NCI-H1048 (cell line): Measurements from ENCODE around the gene ZIC5.
"Not testable (repeated sequence)": the region's sequence is repeated elsewhere in the genome, so short reads cannot be mapped to it uniquely, and the experiment has no call there.

ENCODE experiments used
- DNase-seq: peaks from one replicate; lab custom pipeline; 2025; lab: John Stamatoyannopoulos, UW

The ZIC5 gene

DNA sequence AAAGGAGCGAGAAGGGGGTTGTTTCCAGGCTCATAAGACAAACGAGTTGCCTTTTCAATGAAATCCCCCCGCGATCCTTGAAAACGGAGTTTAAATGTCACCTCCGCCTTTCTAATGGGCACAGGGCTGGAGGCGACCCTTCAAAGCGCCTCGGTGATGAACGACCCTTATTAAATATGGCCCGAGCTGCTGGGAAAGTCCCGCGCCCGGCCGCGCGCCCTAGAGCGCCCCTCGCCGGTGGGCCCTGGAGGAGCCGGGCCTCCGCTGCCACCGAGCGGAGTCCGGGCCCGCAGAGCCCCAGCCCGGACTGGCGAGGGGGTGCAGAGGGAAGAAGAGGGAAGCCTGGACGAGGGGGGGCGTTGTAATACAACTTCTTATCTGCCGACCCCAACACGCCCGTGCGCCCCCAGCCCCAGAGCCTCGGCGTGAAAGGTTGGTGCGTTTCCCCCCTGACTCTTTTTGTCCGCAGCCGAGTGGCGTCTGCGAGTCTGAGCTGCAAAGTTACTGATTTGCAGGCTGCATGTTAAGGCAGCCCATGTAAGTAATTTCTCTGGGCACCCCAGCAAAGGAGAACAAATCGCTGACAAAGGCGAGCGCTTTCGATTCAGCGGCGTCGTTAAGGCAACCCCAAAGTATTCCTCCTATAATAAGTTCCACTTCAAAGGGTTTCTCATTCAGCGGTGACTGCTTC is 11.9 kb downstream of the ZIC5 start:
- DNase-seq: no peak

DNA sequence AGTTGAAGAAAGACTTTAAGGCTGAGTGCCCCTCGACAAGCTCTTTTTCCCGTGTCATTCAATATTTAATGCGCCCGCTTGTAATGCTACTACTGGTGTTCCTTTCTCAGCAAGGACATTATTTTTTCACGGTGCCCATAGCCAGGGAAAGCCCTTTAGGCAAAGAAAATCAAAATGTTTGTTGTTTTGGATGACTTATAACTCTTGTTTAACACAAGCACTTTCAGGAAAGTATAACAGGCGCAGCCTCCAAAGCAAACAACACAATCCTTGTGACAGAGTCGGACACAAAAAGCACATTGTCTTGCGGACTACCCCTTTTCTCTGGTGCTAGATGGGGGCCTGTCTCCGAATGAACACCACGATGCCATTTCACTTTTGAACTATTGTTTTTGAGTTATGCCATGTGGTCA is 12.4 kb downstream of the ZIC5 start:
- DNase-seq: no peak

DNA sequence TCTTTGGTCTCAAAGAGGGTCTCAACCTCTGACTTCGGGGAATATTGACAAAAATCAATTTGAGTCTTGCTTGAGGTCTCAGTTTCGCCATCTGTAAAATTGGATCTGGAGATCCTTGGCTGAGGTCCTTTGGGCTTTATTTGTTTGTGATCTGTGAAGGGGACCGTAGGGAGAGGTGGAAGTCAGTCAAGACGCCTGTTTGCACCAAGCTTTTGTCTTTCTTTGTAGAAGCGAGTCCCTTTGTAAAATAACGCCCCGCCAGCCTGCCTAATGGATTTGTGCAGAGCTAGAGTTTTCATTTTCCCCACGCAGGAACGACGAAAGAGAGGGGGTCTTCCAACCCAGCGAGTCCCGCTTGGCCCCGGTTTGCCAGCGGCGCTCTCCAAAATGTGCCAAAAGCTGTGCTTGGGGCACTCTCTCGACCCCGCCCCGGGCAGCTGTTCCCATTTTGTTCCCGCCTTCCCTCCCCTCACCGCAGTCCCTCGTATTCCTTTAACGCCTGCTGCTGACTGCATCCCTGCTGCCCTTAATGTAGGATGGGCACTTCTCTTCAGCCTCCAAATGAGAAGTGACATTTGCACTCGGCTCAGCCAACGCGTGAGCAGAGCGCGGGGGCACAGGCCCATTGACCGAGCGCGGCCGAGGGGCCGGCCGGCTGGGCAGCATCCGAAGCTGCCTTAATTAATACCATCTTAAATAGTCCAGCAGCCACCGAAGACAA is 13.0 kb downstream of the ZIC5 start:
- DNase-seq: no peak

DNA sequence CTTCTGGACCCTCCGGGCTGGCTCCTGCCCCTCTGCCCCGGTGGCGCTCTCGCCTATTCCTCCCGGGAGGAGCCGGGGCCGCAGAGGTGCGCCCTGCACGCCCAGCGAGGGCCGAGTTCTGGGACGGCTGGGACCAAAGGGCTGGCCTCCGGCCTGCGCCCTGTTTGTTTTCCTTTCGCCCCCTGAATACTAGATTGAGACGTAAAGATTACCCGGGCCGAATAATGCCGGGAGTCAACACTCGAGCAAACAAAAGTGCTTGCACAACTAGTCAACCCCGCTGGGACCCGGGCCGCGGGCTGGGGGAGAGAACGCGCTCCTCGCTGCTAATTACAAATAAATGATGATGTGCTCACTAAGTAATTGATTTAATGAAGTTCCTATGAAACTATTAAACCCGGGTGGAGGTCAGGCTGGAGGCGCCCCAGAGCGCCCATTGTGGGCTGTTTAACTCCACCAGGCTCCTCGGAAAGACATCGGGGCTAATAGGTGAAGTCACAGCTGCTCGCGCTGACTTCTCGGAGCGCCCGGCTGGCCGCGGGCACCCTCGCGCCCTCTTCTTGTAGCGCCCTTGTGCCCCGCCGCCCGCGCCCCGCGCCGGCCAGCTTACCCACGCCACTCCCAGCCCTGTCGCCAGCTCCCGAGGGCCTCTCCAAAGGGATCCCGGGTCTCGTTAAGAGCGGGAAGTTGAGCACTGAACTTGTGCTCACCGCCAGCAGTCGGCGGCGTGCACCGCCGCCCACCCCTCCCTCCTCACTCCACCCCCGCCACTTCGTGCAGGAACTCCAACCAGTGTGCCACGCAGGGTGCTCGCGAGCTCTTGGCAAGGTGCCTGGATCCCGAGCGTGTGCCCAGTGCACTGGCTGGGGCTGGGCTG is 14.9 kb downstream of the ZIC5 start:
- DNase-seq: no peak

DNA sequence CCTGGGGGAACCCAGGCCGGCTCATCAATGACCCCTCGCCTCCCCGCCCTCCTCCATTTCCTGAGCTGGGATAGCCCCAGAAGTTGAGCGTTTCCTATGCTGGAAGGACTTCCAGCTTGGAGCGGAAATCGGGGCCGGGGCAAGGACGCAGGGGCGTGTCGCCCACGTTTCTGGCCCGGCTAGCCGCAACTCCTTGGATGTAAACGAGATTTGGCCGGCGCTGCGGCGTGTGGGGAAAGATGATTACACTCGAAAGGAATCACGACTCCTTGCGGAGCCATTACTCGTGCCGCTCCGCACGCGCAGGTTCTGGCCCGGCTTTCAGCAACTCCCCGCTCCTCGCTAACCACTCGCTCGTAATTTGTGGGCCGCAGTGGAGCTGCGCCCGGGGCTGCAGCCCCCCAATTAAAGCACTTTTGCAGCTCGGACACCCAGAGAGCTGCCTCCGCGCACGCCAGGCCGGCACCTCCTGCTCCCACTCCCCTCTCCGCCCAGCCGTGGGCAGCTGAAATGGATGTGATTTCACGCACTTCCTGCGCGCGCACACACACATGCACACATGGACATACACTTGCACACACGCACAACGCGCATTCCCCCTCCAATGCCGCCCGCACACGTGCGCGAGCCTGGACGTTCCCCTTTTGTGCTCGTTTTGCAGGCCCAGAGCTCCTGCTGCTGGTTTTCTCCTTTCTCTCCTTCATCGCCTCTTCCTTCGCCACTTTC is 15.7 kb downstream of the ZIC5 start:
- no peak for DNase-seq

DNA sequence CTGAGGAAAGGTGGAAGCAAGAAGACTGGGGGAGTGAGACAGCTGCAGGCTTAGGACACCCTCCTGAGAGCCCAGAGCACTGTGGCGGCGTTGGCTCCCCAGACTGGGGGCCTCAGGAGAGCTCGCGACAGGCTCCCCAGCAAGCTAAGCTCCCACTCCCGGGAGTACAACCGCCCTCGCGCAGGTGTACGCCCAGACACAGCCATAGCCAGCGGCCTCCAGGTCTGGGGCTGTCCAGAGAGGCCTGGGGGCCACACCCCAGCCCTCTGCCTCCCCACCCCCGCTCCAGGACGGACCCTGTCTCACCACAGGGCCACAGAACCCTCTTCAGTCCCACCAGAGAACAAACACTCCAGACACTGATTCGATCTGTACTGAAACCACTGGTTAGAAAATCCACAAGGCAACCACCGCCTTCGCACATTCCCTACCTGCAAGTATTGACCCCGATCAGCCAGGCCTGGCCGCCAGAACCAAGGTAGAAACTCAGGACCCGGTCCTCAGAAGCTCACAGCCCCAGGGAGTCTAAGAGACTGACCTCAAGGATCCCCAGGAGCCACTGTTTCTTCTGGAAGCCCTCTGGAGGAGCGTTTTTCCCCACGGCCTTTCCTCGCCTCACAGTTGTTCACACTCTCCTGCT is 16.3 kb downstream of the ZIC5 start:
- DNase-seq: no peak

DNA sequence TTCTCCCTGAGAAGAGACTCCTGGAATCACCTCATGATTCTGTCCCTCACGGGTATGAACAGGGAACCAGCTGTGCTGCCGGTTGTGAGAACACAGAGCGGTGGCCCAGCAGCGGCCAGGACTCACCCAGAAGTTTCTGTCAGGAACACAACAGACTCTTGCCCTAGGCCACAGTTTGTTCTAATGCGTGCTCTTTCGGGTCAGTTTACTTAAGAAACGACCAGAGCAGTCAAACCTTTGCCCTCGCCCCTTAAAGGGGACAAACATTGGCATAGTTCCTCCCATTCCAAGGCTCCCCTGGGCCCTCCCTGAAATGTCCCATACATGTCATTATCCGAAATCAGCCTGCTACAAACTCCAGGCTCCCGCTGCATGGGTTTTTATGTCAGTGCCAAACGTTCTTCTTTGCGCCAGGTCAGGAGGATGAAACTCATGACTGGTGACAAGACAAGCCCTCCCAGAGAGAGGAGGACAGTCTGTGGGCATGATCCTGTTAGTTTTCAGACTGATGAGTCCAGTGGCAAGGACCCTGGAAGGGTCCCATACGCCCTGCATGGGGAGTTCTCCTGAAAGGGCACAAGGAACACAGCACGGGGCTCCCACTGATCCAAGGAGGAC is 18.3 kb downstream of the ZIC5 start:
- DNase-seq: no peak

DNA sequence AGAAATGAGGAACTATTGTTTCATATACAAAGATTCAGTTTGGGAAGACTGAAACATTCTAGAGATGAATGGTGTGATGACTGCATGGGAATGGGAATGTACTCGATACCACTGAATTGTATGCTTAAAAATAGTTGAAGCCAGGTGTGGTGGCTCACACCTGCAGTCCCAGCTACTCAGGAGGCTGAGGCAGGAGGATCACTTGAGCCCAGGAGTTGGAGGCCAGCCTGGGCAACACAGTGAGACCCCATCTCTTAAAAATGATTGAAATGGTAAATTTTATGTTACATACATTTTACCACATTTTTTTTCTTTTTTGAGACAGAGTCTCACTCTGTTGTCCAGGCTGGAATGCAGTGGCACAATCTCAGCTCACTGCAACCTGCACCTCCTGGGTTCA is 19.9 kb downstream of the ZIC5 start:
- not testable (repeated sequence) for DNase-seq

DNA sequence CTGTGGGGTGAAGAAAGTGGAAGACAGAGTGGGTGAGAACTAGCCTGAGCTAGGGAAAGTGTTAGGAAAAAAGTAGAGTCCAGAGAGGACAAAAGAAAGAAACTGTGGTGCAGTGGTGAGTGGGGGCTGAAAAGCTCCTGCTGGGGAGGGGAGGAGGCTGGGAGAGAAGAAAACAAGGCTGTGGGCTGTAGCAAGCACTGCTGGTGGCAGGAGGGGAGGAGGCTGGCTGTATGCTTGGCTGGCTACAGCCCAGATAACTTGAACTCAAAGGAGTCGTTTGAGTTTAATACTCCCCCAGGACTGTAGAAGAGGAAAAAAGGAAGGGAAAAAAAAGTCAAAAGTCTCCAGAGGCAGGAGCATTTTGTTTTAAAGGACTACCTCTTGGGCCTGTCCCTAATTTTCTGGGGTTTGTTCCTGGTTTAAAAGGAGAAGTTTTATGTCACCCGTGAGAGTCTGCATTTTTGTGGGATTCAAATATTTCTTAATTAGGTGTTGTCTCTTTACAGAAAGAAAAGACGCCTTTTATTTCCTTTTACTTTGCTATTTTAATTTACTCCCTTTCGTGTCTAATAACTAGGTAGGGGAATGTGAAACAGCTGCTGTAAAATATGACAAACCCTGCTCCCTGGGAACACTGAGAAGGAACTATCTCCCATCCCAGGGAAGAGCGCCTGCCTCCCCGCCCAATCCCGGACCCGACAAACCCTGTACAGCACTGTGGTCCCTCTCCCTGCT is 21.7 kb downstream of the ZIC5 start:
- no peak for DNase-seq

DNA sequence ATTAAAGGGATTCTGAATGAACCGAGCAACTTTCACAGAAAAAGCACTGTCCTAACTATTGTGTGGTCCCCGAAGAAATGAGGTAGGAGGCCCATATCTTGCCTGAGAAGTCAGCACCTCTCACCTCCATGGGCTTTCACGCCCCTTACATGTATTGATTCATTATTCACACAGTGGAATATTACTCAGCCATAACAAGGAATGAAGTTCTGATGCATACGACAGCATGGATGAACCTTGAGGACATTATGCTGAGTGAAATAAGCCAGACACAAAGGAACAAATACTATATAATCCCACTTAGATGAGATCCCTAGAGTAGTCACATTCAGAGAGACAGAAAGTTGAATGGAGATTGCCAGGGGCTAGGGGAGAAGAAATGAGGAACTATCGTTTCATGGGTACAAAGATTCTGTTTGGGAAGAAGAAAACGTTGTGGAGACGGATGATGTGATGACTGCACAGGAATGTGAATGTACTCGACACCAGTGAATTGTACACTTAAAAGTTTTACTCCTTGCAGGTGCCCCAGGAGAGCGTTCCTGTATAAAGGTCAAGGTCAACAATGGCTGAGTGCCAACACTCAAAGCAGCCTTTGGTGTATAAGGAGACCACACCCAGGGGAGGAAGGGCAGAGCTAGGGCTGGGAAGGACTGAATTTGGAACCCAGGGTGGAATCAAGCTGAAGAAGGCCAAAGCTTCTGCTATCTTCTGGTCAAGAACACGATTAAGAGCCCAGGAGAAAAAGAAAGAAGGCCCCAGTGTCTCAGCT is 22.5 kb downstream of the ZIC5 start:
- DNase-seq: no peak

DNA sequence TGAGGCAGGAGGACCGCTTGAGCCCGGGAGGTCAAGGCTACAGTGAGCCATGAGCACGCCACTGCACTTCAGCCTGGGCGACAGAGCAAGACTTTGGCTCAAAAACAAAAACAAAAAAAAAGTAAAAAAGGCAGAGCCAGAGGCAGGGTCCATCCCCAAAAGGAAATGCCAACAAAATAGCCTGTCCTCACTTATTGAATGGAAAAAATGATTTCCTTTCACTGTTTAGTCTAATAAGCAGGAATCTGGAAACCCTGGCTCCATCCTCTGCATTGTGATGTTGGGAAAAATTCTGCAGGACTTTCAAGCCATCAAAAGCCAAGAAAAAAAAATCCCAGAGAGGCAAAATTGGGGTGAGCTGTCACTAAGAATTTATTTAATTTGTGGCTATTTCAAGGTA is 23.2 kb downstream of the ZIC5 start:
- no peak for DNase-seq

DNA sequence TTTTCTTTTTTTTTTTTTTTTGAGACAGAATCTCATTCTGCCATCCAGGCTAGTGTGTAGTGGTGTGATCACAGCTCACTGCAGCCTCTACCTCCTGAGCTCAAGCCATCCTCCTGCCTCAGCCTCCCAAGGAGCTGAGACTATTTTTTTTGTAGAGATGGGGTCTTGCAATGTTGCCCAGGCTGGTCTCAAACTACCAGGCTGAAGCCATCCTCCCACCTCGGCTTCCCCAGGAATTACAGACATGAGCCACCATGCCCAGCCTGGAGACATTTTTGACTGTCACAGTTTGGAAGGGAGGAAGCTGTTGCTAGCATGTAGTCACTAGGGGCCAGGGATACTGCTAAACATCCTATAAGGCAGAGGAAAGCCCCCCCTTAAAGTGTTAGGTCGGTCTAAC is 23.9 kb downstream of the ZIC5 start:
- no peak for DNase-seq

DNA sequence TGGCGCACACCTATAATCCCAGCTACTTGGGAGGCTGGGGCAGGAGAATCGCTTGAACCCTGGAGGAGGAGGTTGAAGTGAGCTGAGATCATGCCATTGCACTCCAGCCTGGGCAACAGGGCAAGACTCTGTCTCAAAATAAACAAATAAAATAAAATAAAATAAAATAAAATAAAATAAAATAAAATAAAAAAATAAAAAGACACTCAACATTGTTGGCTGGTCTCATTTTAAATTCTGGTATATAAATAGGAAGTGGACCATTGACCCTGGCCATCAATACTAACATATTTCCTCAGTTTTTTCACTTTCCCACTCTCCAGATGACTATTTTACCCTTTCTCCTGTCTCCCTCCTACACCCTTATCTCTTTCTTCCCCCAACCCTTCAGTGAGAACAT is 26.1 kb downstream of the ZIC5 start:
- not testable (repeated sequence) for DNase-seq

DNA sequence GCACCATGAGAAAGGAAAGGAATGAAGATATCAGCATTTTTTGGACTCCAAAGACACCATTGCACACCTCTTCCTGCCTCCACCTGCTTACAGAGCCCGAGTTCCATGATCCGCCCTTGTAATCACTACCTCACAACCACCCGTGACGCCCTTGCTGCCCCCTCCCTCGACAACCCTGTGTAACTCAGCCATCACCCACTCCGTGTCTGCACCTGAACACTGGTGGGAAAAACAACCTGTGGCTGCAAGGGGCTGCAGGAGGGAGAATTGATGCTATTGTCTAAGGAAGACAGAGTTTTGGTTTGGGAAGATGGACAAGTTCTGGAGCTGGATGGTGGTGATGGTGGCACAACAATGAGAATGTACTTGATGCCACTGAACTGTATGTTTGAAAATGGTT is 27.0 kb downstream of the ZIC5 start:
- DNase-seq: no peak

DNA sequence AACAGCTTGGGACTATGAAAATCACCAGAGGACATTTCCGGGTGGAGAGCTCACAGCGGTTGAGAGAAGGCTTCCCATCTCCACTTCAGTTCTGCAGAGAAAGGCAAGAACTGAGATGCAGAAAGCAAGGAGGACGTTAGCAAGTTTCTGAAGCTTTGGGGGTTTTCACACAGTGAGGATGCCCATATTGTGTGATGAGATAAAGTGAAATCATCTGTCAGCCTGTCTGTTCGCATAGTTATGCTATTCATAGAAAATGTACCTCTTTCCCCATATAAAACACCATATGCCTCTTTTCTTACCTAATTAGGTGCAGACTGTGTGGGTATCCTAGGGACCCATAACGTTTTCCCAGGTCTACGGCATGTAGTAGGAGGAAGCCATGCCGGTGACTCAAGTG is 27.5 kb downstream of the ZIC5 start:
- DNase-seq: no peak

DNA sequence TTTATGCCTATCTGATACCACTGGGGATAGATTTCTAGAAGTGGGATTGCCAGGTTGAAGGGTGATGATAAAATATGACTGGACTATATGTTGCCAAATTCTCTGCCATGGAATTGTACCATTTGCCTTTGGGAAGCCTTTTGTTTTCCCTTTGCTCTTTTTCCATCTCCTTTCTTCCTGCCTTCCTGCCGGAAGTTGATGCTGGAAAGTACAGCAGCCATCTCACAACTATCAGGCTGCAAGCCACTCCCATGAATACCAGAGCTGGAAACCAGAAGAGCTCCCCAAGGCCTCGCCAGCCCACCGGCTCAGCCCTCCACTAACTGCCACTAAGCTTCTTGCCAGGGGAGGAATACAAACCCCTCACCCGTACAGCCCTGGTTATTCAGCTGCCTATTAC is 29.7 kb downstream of the ZIC5 start:
- no peak for DNase-seq

DNA sequence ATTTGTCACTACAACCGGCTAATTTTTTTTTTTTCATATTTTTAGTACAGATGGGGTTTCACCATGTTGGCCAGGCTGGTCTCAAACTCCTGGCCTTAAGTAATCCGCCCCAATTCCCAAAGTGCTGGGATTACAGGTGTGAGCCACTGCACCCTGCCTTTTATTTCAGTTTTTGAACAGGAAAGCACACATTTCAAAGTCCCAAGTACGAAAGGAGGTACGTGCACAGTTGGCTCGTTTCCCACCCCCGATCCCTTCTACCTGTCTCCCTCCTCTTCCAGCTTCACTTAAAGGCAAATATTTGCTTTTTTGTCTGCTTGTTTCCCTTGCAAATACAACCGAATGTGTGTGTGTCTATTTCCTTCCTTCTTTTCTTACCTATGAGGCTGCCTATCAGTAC is 30.5 kb downstream of the ZIC5 start:
- DNase-seq: no peak

DNA sequence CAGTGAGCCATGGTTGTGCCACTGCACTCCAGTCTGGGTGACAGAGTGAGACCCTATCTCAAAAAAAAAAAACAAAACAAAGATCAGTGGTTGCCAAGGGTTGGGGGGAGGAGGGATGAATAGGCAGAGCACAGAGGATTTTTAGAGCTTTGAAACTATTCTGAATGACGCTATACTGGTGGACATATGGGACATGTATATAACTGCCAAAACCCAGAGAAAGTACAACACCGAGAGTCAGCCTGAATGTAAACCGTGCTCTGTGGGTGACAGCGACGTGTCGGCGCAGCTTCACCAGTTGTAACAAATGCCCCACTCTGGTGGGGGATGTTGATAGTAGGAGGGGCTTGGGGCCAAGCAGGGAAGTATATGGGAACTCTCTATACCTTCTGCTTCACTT is 32.9 kb downstream of the ZIC5 start:
- no peak for DNase-seq

DNA sequence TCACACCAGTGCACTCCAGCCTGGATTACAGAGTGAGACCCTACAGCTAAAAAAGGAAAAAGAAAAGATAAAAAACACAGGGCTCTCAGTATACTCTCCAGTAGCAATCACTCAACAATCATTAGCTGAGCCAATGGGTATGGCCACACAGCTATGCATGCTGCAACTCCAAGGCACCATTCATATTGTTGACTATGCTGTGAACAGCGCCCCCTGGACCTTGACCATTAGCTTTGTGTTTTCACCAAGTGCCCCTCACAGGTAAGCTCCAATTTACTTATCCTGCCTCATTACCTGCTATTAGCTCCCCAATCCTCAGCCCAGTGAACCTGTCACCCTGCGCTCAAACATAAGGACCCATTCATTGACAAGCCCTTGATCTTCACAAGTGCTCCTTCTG is 35.8 kb downstream of the ZIC5 start:
- no peak for DNase-seq

DNA sequence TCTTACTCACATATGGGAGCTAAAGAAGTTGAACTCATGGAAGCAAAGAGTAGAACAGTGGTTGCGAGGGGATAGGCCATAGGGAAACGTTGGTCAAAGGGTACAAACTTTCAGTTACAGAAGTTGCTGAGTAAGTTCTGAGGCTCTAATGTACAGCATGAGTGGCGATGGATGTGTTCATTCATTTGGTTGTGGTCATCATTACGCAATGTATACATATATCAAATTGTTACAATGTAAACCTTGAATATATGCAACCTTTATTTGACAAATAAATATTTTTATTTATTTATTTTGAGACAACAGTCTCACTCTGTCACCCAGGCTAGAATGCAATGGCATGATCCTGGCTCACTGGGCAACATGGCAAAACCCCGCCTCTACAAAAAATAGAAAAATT is 38.7 kb downstream of the ZIC5 start:
- no peak for DNase-seq
